Keratinocyte (primary cell): ENCODE measurements around the gene CREBRF. TPM values are rescaled to one million over a fixed set of nuclear protein-coding genes. Genes with fewer than 3 reads are reported as not detected.

Experiments used
- DNase-seq: peaks from one replicate; pipeline ENCODE4 v3.0.0-alpha.2; 2011; ENCODE audit warnings: low read depth, missing footprints, low spot score
- FAIRE-seq: peaks from 2 replicates; lab custom pipeline; 2011; peaks lifted over from hg19 to GRCh38; lab: Jason Lieb, UNC
- H2AFZ ChIP-seq: 2 replicates; pipeline ENCODE4 v1.6.0; 2012; ENCODE audit warnings: low read length, control low read depth, inconsistent platforms; ENCODE audit not compliant: control insufficient read depth
- H3K27ac ChIP-seq: 2 replicates; pipeline ENCODE4 v1.5.1; 2011; ENCODE audit warnings: low read length; ENCODE audit not compliant: control insufficient read depth, insufficient read depth
- H3K27me3 ChIP-seq: 3 replicates; pipeline ENCODE4 v1.6.0; 2011; ENCODE audit warnings: low read length; ENCODE audit not compliant: control insufficient read depth, insufficient read depth; ENCODE audit errors: extremely low read depth
- H3K36me3 ChIP-seq, 2 experiments: 2 replicates in 1 of 2; 3 replicates in 1 of 2; pipeline ENCODE4 v1.5.1; 2011; ENCODE audit warnings: low read length in 2 of 2, mild to moderate bottlenecking in 1 of 2; ENCODE audit not compliant: control insufficient read depth in 2 of 2, insufficient read depth in 2 of 2; ENCODE audit errors: extremely low read depth in 1 of 2
- H3K4me1 ChIP-seq: 3 replicates; pipeline ENCODE4 v1.5.1; 2011; ENCODE audit warnings: low read length; ENCODE audit not compliant: control insufficient read depth, insufficient read depth; ENCODE audit errors: extremely low read depth
- H3K4me2 ChIP-seq: 3 replicates; pipeline ENCODE4 v1.6.0; 2011; ENCODE audit warnings: low read depth, low read length; ENCODE audit not compliant: control insufficient read depth, insufficient read depth; ENCODE audit errors: extremely low read depth
- H3K4me3 ChIP-seq, 3 experiments: fragments of 200-600 bp in 1 of 3; sonication (generic) in 1 of 3; 2 replicates in 2 of 3; 3 replicates in 1 of 3; pipeline ENCODE4 v1.5.1; 2011 to 2016; ENCODE audit warnings: low read length in 3 of 3, mild to moderate bottlenecking in 3 of 3, control low read depth in 2 of 3, inconsistent platforms in 1 of 3, low read depth in 1 of 3, mixed read lengths in 1 of 3, mixed run types in 1 of 3, moderate library complexity in 1 of 3; ENCODE audit not compliant: control insufficient read depth in 2 of 3, insufficient read depth in 2 of 3; ENCODE audit errors: extremely low read depth in 1 of 3
- H3K79me2 ChIP-seq: 2 replicates; pipeline ENCODE4 v1.6.0; 2012; ENCODE audit warnings: low read length; ENCODE audit not compliant: control insufficient read depth, insufficient read depth
- H3K9ac ChIP-seq: 3 replicates; pipeline ENCODE4 v1.6.0; 2011; ENCODE audit warnings: low read length; ENCODE audit not compliant: control insufficient read depth, insufficient read depth; ENCODE audit errors: extremely low read depth
- H3K9me1 ChIP-seq: 3 replicates; pipeline ENCODE4 v1.6.0; 2011; ENCODE audit warnings: low read length; ENCODE audit not compliant: control insufficient read depth, insufficient read depth; ENCODE audit errors: extremely low read depth
- H3K9me3 ChIP-seq: 2 replicates; pipeline ENCODE4 v1.5.1; 2012; ENCODE audit warnings: low read depth, low read length; ENCODE audit not compliant: control insufficient read depth
- H4K20me1 ChIP-seq: 3 replicates; pipeline ENCODE4 v1.6.0; 2011; ENCODE audit warnings: low read length; ENCODE audit not compliant: control insufficient read depth, insufficient read depth; ENCODE audit errors: extremely low read depth
- EZH2 ChIP-seq: IDR thresholded peaks from one replicate; pipeline ENCODE4 v1.6.1; 2012; ENCODE audit warnings: inconsistent platforms, mild to moderate bottlenecking, low read length, moderate library complexity
- dilution Hi-C: fragments of 300-500 bp; cut with MboI; formaldehyde crosslinking; loops from one replicate; pipeline ENCODE4 v1.7.0; 2020; ENCODE audit warnings: low sequenced_read_pairs; ENCODE audit not compliant: extremely low pct_ligation_motif_present
- polyA plus RNA-seq, 5 experiments: library from polyadenylated mRNA; depleted of rRNA in 3 of 5; stranded (reverse) in 3 of 5; stranded (forward) in 1 of 5; unstranded in 1 of 5; fragments of >200 nt; gene quantifications; 1 replicate in 1 of 5; 2 replicates in 3 of 5; 3 replicates in 1 of 5; pipeline versions ENCODE4 v1.2.1 to v1.2.3, GENCODE V29; 2011 to 2012; ENCODE audit warnings: missing spikeins in 2 of 5, low read depth in 1 of 5, low replicate concordance in 1 of 5
- TF ChIP-seq, protein P1 (sequence below), 3 experiments: IDR thresholded peaks in 1 of 3; conservative IDR thresholded peaks in 1 of 3; optimal IDR thresholded peaks in 1 of 3; 2 replicates in 2 of 3; 3 replicates in 1 of 3; pipeline versions ENCODE3 to v1.5.1; 2011; ENCODE audit warnings: low read length in 3 of 3, mild to moderate bottlenecking in 3 of 3, moderate library complexity in 2 of 3, control low read depth in 1 of 3, inconsistent platforms in 1 of 3; ENCODE audit not compliant: insufficient read depth in 2 of 3; ENCODE audit errors: extremely low read depth in 1 of 3

CREBRF gene
- polyA plus RNA-seq, 1 donor (not counting 4 experiments of a cell fraction or from before 2014, with no cell fraction given), result 4.1 TPM

DNA sequence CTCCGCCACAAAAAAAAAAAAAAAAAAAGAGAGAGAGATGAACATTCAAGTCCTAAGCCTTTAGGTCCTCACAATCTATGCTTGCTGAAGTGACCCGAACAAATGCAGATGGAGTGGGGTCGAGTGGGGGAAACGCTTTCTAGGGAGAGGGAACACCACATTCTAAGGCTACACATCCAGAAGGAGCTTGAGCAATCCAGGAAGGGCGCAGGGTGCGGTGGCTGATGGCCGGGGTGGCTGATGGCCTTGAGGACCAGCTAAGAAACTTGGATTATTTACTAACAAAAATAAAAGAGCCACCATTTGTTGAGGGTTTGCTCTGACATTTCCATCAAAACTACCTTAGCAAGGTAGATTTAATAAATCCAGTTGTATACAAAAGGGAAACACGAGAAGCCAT, 87.4 kb downstream of the CREBRF start:
- FAIRE-seq, result no peak
- Histone ChIP-seq H3K79me2 (no peaks in the 10 kb centered on the region), H3K9ac (no peak overlapping the region), H3K27ac (peak overlapping the region; percentile 97), H3K27me3 (no peaks in the 10 kb centered on the region), H3K36me3 (peaks cover under 1 to 6% of the 10 kb centered on the region in 2 experiments), H4K20me1 (no peaks in the 10 kb centered on the region), H3K4me3 (no peak overlapping the region), H3K4me2 (no peak overlapping the region), H3K9me3 (no peaks in the 10 kb centered on the region), H3K9me1 (no peaks in the 10 kb centered on the region), H2AFZ (peak overlapping the region; percentile 76), H3K4me1 (no peaks in the 10 kb centered on the region)
- TF ChIP-seq EZH2, result no peak
- TF ChIP-seq, protein P1, sequence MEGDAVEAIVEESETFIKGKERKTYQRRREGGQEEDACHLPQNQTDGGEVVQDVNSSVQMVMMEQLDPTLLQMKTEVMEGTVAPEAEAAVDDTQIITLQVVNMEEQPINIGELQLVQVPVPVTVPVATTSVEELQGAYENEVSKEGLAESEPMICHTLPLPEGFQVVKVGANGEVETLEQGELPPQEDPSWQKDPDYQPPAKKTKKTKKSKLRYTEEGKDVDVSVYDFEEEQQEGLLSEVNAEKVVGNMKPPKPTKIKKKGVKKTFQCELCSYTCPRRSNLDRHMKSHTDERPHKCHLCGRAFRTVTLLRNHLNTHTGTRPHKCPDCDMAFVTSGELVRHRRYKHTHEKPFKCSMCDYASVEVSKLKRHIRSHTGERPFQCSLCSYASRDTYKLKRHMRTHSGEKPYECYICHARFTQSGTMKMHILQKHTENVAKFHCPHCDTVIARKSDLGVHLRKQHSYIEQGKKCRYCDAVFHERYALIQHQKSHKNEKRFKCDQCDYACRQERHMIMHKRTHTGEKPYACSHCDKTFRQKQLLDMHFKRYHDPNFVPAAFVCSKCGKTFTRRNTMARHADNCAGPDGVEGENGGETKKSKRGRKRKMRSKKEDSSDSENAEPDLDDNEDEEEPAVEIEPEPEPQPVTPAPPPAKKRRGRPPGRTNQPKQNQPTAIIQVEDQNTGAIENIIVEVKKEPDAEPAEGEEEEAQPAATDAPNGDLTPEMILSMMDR (optimal IDR thresholded peaks at IDR 0.05 in 1 of 3, IDR thresholded peaks at IDR 0.05 in 1 of 3, conservative IDR thresholded peaks at IDR 0.05 in 1 of 3; ENCODE audit: extremely low read depth in 1 of 3, insufficient read depth in 2 of 3, low read length in 3 of 3), result no peak
- dilution Hi-C loops, result no loop called here
- DNase-seq, result no peak

DNA sequence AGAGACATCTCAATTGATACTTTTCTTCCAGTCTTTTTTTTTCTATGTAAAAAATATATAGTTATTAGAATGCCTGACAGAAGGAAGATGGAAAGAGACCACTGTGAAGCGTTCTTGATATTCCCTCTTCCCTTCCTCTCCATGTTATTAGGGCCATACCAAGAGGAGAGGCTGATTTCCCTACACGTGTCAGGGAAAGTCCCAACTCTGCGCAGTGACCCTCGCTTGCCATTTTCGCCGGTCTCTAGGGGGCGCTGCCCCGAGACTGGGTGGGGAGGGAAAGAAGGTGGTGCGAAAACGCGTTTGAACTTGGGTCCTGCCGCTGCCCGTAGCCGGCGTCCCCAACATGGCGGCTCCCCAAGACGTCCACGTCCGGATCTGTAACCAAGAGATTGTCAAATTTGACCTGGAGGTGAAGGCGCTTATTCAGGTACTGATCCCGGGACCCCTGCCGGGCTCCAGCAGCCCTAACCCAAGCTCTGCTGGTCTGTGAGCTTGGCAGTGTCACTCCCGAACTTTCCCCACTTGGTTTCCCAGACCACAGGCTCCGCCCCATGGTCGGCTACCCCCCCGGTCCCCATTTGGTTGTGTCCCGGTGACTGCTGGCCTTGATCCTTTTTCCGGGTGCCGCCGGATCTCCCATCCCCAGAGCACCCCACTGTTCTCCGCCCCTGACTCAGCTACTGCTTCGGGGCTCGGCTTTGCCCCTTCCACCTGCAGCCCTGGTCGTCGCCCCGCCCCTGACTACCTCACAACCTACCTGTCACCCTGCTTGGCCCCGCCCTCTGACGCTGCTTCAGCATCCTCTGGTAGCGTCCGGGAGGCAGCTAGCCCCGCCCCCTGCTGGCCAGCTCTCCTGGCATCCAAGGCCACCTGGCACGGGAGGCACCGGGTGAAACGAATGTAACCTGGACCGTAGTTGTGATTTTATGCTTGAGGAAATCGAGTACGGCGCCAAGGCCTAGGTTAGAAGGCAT, 88.3 kb downstream of the CREBRF start, which contains the start of gene BNIP1:
Gene BNIP1, plus strand, starts transcription at position 332 of the 977 bp plus-strand sequence. Its CDS starts 15 bp downstream, at position 347.
- H3K27ac ChIP-seq, result peak within 1 kb of the TSS; percentile 97
- peak within 1 kb of the TSS; percentile 89 to 98 (median 94) for H3K4me3 ChIP-seq
- H3K27me3 ChIP-seq, result no peaks in the 10 kb centered on the region
- DNase-seq (peak; percentile 79), FAIRE-seq (peak; percentile 64)
- H3K36me3 ChIP-seq, result peaks cover 5 to 6% of the 10 kb centered on the region in 2 experiments
- no peaks in the 10 kb centered on the region for H3K9me1 ChIP-seq
- H3K9me3 ChIP-seq, result no peaks in the 10 kb centered on the region
- H3K79me2 ChIP-seq, result no peaks in the 10 kb centered on the region
- H3K9ac ChIP-seq, result peak within 1 kb of the TSS; percentile 95
- peak within 1 kb of the TSS; percentile 99 for H3K4me2 ChIP-seq
- dilution Hi-C loops, result no loop called here
- no peaks in the 10 kb centered on the region for H4K20me1 ChIP-seq
- no peaks in the 10 kb centered on the region for H3K4me1 ChIP-seq
- H2AFZ ChIP-seq, result peak within 1 kb of the TSS; percentile 99
- no peak for TF ChIP-seq EZH2
- TF ChIP-seq, protein P1 (optimal IDR thresholded peaks at IDR 0.05 in 1 of 3, IDR thresholded peaks at IDR 0.05 in 1 of 3, conservative IDR thresholded peaks at IDR 0.05 in 1 of 3; ENCODE audit: extremely low read depth in 1 of 3, insufficient read depth in 2 of 3, low read length in 3 of 3), result peak; percentile 97 to 98 (median 97)
